ENCODE results near the gene GCAT. TPM values are rescaled to one million over a fixed set of nuclear protein-coding genes. Genes with fewer than 3 reads are reported as not detected.

Gene GCAT
- total RNA-seq, 1 donor from 2014 or later, result 27.6 TPM

GRCh38 chr22:37776639-37777005 is 31.1 kb upstream of the GCAT start:
- Histone ChIP-seq H3K36me3 (ENCODE audit: control insufficient read depth, insufficient read depth, low read length) (peaks cover 12% of the 10 kb centered on the region), H3K4me3 (ENCODE audit: low read depth, low read length) (no peak overlapping the region), H3K27me3 (ENCODE audit: control insufficient read depth, insufficient read depth, low read length) (no peaks in the 10 kb centered on the region)
- no peak for TF ChIP-seq CTCF (IDR thresholded peaks at IDR 0.05; ENCODE audit: insufficient read depth, low read length, severe bottlenecking)
- DNase-seq (ENCODE audit: low read depth) (no peak), FAIRE-seq (no peak)

- no peaks in the 10 kb centered on the region for H3K27me3 ChIP-seq (ENCODE audit: control insufficient read depth, insufficient read depth, low read length)
- H3K36me3 ChIP-seq (ENCODE audit: control insufficient read depth, insufficient read depth, low read length), result peaks cover 12% of the 10 kb centered on the region
- no peak overlapping the region for H3K4me3 ChIP-seq (ENCODE audit: low read depth, low read length)
- TF ChIP-seq CTCF (IDR thresholded peaks at IDR 0.05; ENCODE audit: insufficient read depth, low read length, severe bottlenecking), result no peak
- peak; percentile 97 for DNase-seq (ENCODE audit: low read depth)
- peak; percentile 99 for FAIRE-seq
Observed at GRCh38 chr22:37777122-37777687, 30.5 kb upstream of the GCAT start.

GRCh38 chr22:37778370-37779009 is 29.2 kb upstream of the GCAT start:
- Histone ChIP-seq H3K27me3 (ENCODE audit: control insufficient read depth, insufficient read depth, low read length) (no peaks in the 10 kb centered on the region), H3K36me3 (ENCODE audit: control insufficient read depth, insufficient read depth, low read length) (peaks cover 2% of the 10 kb centered on the region), H3K4me3 (ENCODE audit: low read depth, low read length) (no peak overlapping the region)
- DNase-seq (ENCODE audit: low read depth) (no peak), FAIRE-seq (no peak)
- TF ChIP-seq CTCF (IDR thresholded peaks at IDR 0.05; ENCODE audit: insufficient read depth, low read length, severe bottlenecking), result no peak

GRCh38 chr22:37781434-37782059 is 26.2 kb upstream of the GCAT start:
- TF ChIP-seq CTCF (IDR thresholded peaks at IDR 0.05; ENCODE audit: insufficient read depth, low read length, severe bottlenecking), result peak; percentile 31
- Histone ChIP-seq H3K4me3 (ENCODE audit: low read depth, low read length) (no peak overlapping the region), H3K27me3 (ENCODE audit: control insufficient read depth, insufficient read depth, low read length) (no peaks in the 10 kb centered on the region), H3K36me3 (ENCODE audit: control insufficient read depth, insufficient read depth, low read length) (no peaks in the 10 kb centered on the region)
- FAIRE-seq, result no peak
- no peak for DNase-seq (ENCODE audit: low read depth)

- H3K4me3 ChIP-seq (ENCODE audit: low read depth, low read length), result no peak overlapping the region
- peak; percentile 26 for DNase-seq (ENCODE audit: low read depth)
- TF ChIP-seq CTCF (IDR thresholded peaks at IDR 0.05; ENCODE audit: insufficient read depth, low read length, severe bottlenecking), result no peak
- H3K27me3 ChIP-seq (ENCODE audit: control insufficient read depth, insufficient read depth, low read length), result no peaks in the 10 kb centered on the region
- no peaks in the 10 kb centered on the region for H3K36me3 ChIP-seq (ENCODE audit: control insufficient read depth, insufficient read depth, low read length)
- FAIRE-seq, result no peak
Observed at GRCh38 chr22:37782340-37783168, 25.2 kb upstream of the GCAT start.
